GM11168 (cell line): ENCODE measurements around the gene VKORC1.

Experiments
- in situ Hi-C: fragments of 300-500 bp; cut with MboI; formaldehyde crosslinking; loops from one replicate; pipeline ENCODE4 v1.12.0; 2022; ENCODE audit warnings: low sequenced_read_pairs; ENCODE audit not compliant: unreplicated experiment

VKORC1 gene

DNA sequence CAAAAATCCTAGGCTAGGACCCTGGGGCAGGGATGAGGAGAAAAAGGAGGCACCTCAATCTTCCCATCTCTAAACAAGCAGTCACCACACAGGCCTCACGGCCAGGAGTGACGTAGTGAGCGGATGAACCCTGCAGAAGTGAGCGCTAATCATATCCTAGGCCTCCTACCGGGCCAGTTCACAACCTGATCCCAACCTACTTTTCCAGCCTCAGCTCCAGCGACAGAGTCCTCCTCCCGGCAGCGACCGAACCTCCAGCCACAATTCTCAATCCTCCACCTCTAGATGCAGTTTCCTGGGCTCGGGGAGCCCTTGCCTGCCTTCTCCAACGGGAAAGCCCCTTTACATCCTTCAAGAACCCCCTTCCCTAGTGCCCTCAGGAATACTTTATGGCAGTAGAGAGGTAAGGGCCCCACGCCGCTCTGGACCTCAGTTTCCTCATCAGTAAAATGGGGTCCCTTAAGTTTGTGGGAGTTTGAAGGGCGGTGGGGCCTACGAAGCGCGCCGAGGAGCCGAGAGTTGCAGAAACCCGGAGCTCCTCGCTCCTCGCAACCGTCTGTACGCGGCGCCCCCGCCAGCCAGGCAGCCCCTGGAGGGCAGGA lies 22.0 kb downstream of the VKORC1 start:
- in situ Hi-C loops, result no loop called here

GRCh38 chr16:31071861-31072260 lies 22.7 kb downstream of the VKORC1 start:
- in situ Hi-C loops, result no loop called here

GRCh38 chr16:31067342-31067741 lies 27.3 kb downstream of the VKORC1 start:
- in situ Hi-C loops, result no loop called here

GRCh38 chr16:31064882-31065461 lies 29.6 kb downstream of the VKORC1 start:
- in situ Hi-C loops, result no loop called here

DNA sequence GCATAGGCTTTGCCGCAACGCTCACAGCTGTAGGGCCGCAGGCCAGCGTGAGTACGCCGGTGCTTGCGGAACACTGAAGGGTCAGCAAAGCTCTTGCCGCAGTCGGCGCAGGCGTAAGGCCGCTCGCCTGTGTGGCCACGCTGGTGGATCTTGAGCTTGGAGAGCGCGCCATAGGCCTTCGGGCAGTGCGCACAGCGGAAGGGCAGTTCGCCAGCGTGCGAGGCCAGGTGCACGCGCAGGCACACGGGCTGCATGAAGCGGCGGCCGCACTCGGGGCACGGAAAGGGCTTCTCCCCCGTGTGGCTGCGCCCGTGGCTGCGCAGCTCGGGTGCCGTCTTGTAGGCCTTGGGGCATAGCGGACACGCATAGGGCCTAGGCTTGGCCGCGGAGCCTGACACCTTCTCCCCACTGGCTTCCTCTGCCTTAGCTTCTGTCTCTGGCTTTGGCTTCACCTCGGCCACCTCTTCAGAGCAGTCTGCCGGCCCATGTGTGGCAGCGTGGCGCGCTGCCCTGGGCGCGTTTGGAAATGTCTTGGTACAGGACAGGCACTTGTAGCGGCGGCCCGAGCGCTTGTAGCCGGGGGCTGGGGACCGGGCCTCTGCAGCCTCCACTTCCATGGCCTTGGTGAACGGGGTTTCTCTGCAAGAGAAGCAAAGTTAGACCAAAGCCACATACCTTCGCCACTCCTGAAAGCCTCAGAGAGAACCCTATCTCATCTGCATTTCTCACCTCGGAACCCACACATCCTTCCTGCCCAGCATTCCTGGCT lies 30.6 kb downstream of the VKORC1 start:
- in situ Hi-C loops, result no loop called here

DNA sequence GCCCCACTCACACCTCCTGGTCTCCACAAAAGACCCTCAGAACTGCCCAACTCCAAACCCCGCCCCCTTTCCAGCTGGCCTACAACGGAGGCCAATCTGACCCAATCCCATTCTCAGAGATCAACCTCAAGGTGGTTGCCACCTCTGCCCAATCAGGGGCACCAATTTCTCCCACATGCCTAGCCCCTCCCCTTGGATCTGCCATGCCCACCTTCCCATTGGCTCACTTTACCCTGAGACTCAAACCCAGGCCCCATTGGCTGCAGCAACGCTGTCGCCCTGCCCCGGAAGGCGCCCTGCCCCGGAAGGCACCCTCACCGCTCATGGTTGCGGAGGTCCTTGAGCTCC lies 31.1 kb downstream of the VKORC1 start:
- in situ Hi-C loops, result no loop called here

GRCh38 chr16:31061813-31062440 lies 32.7 kb downstream of the VKORC1 start:
- in situ Hi-C loops, result no loop called here

DNA sequence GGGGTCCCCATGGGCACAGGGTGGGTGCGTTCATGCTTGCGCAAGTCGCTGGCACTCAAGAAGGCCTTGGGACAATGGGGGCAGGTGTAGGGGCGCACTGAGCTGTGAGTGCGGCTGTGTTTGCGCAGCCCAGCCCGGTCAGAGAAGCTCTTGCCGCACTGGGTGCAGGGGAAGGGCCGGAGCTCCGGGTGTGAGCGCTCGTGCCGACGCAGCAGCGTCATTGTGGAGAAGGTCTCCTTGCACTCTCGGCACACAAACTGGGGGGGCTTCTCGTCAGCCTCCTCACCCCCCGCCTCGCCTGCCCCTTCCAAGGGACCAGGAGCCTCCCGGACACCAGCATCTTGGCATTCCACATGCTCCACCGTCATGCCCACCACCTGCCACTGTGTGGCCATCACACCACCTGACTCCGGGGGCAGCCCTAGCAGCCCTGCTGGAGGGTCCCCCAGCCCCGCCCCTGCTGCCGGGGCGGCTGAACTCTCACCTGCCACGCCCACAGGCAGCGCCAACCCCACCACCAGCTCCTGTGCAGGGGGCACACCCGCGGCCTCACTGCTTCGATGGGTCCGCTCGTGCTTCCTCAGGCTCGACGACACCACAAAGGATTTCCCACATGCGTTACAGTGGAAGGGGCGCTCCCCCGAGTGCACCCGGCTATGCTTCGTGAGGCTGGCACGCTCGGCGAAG lies 33.3 kb downstream of the VKORC1 start:
- in situ Hi-C loops, result no loop called here

GRCh38 chr16:31055613-31056012 lies 39.0 kb downstream of the VKORC1 start:
- in situ Hi-C loops, result no loop called here

DNA sequence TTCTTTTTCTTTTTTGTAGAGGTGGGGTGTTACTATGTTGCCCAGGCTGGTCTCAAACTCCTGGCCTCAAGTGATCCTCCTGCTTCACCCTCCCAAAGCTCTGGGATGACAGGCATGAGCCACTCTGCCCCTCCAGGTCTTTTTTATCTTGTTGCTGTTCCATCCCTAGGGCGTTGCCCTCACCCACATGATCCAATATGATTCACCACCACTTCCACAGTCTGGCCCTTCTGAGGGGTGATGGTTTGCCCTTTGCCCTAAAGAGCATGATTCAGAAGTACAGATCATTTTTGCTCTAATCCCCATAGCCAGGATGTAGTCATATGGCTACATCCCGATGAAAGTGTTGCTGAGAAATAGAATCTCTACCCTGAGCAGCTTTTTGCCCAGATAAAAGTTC lies 42.5 kb downstream of the VKORC1 start:
- in situ Hi-C loops, result no loop called here

- in situ Hi-C loops, result no loop called here
Observed at GRCh38 chr16:31050280-31051030, 44.1 kb downstream of the VKORC1 start.

- in situ Hi-C loops, result no loop called here
Observed at GRCh38 chr16:31043898-31044481, 50.6 kb downstream of the VKORC1 start.

DNA sequence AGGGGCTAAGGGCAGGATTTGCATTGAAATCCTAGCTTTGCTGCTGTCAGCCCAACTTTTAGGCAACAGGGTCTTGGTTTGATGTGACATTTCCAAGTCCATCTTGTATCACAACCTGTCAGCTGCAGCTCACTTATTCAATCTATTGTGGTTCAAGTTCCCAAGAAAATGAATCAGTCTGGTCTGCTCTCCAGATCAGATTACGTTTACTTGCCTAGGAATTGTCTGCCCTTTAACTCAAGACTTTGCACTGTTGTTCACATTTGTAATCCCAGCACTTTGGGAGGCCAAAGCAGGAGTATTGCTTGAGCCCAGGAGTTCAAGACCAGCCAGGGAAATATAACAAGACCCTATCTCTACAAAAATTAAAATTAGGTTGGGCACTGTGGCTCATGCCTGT lies 51.2 kb downstream of the VKORC1 start:
- in situ Hi-C loops, result no loop called here

DNA sequence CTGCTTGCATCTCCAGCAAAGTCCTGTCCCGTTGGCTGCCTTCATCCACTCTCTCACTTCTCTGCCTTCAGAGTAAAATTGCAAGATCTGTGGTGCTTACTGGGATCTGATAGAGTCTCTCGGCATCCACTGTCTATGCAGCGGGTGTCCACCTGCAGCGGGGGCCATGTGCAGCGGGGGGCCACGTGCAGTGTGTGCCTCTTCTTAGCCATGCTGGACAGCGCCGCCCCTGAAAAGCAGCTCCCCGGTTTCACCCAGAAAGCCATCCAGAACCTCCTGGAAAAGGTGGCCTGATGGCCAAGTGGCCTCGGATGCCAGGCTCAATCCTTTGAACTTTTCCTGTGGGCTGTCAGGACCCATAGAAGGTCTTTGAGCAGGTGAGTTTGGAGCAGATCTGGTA lies 51.7 kb downstream of the VKORC1 start:
- in situ Hi-C loops, result no loop called here
